K562 (cell line): ENCODE data around the gene TMCC1. TPM values are rescaled to one million over a fixed set of nuclear protein-coding genes. Genes with fewer than 3 reads are reported as not detected.

Source experiments
- ATAC-seq: fragments of 200-7000 bp; cut with Tn5 transposase; 3 replicates; pipeline ENCODE4 v1.9.1; 2020; ENCODE audit warnings: moderate library complexity
- BruUV-seq: library from RNA; stranded (reverse); fragments of 400-500 nt; replicated peaks from 2 replicates; lab custom pipeline; 2021; lab: Mats Ljungman, UMichigan
- CTCF ChIA-PET: fragments of 300-600 bp; formaldehyde crosslinking; extraction: SDS; loops from one replicate; lab custom pipeline; 2021; ENCODE audit warnings: low intra/inter-chr PET ratio; lab: Yijun Ruan, JAX
- POLR2A ChIA-PET: fragments of 300-600, 350-650 bp; sonication (Branson Sonifier 250); formaldehyde crosslinking; extraction: SDS; loops from one replicate; lab custom pipeline; 2021; ENCODE audit warnings: antibody characterized with exemption, inconsistent platforms; lab: Yijun Ruan, JAX
- DNase-seq, 4 experiments: peaks; one replicate each; pipeline versions ENCODE4 v3.0.0 to v3.0.0-alpha.2; 2011 to 2018; ENCODE audit warnings: low spot score in 3 of 4, mixed read lengths in 3 of 4; ENCODE audit errors: extremely low read depth in 1 of 4
- FAIRE-seq: peaks from 2 replicates; lab custom pipeline; 2011; peaks lifted over from hg19 to GRCh38; lab: Jason Lieb, UNC
- H2AFZ ChIP-seq: 2 replicates; pipeline ENCODE4 v1.6.0; 2011; ENCODE audit warnings: low read depth, low read length, control low read depth, inconsistent platforms
- H3K27ac ChIP-seq: fragments of 200-600 bp; 3 replicates; pipeline ENCODE4 v1.8.0; 2011; ENCODE audit warnings: low read depth, mild to moderate bottlenecking, control low read depth, inconsistent platforms, low read length, moderate library complexity, mixed read lengths; ENCODE audit errors: extremely low read depth
- H3K27me3 ChIP-seq, 2 experiments: fragments of 300-600 bp in 1 of 2; 2 replicates in 1 of 2; 3 replicates in 1 of 2; pipeline versions ENCODE4 v1.6.0 to v1.8.0; 2011; ENCODE audit warnings: inconsistent platforms in 2 of 2, low read length in 2 of 2, mild to moderate bottlenecking in 1 of 2, mixed read lengths in 1 of 2, moderate library complexity in 1 of 2; ENCODE audit not compliant: control insufficient read depth in 2 of 2, insufficient read depth in 2 of 2
- H3K36me3 ChIP-seq: fragments of 300-600 bp; 3 replicates; pipeline ENCODE4 v1.8.0; 2011; ENCODE audit warnings: mild to moderate bottlenecking, low read length, inconsistent platforms; ENCODE audit not compliant: control insufficient read depth, insufficient read depth
- H3K4me1 ChIP-seq, 2 experiments: fragments of 200-600 bp in 1 of 2; replicated peaks in 1 of 2; 2 replicates in 1 of 2; 3 replicates in 1 of 2; pipeline versions ENCODE4 v1.5.1 to v1.8.0; 2011; ENCODE audit warnings: inconsistent platforms in 2 of 2, low read length in 2 of 2, mild to moderate bottlenecking in 1 of 2, mixed read lengths in 1 of 2, moderate library complexity in 1 of 2; ENCODE audit not compliant: control insufficient read depth in 2 of 2, insufficient read depth in 2 of 2
- H3K4me2 ChIP-seq: 2 replicates; pipeline ENCODE4 v1.6.1; 2011; ENCODE audit warnings: low read length, control low read depth, inconsistent platforms, mixed read lengths; ENCODE audit not compliant: insufficient read depth
- H3K4me3 ChIP-seq: fragments of 200-600 bp; sonication (generic), shearing (Covaris generic); 2 replicates; pipeline ENCODE4 v1.5.1; 2016; ENCODE audit warnings: control low read depth, inconsistent platforms
- H3K79me2 ChIP-seq: fragments of 200-600 bp; 3 replicates; pipeline ENCODE4 v1.8.0; 2011; ENCODE audit warnings: low read length, inconsistent platforms; ENCODE audit not compliant: control insufficient read depth, insufficient read depth
- H3K9ac ChIP-seq, 2 experiments: 2 replicates each; pipeline versions ENCODE4 v1.6.0 to v1.6.1; 2011; ENCODE audit warnings: low read depth in 2 of 2, low read length in 2 of 2, control low read depth in 1 of 2, inconsistent platforms in 1 of 2, mild to moderate bottlenecking in 1 of 2, mixed read lengths in 1 of 2; ENCODE audit not compliant: insufficient read depth in 1 of 2
- H3K9me1 ChIP-seq: one replicate; pipeline ENCODE4 v1.6.0; 2011; ENCODE audit warnings: inconsistent platforms, mild to moderate bottlenecking, low read length, moderate library complexity; ENCODE audit not compliant: control insufficient read depth, insufficient read depth
- H3K9me3 ChIP-seq: replicated peaks from 2 replicates; pipeline ENCODE4 v1.5.1; 2011; ENCODE audit warnings: low read depth, low read length, inconsistent platforms; ENCODE audit not compliant: control insufficient read depth, insufficient read depth
- H4K20me1 ChIP-seq: replicated peaks from 2 replicates; pipeline ENCODE4 v1.6.1; 2011; ENCODE audit warnings: low read length, inconsistent platforms, mixed read lengths; ENCODE audit not compliant: control insufficient read depth, insufficient read depth
- DDX20 ChIP-seq: fragments of 450-650 bp; IDR thresholded peaks from 2 replicates; pipeline ENCODE4 v1.6.1; 2016; ENCODE audit warnings: missing genetic modification characterization, low read depth, mild to moderate bottlenecking, missing compliant biosample characterization, moderate library complexity
- HDAC6 ChIP-seq: IDR thresholded peaks from 2 replicates; pipeline ENCODE4 v1.6.1; 2012; ENCODE audit warnings: low read depth, mild to moderate bottlenecking, control low read depth, inconsistent platforms, low read length, moderate library complexity
- HNRNPUL1 ChIP-seq: fragments of 200-400 bp; formaldehyde crosslinking; IDR thresholded peaks from 2 replicates; pipeline ENCODE4 v1.6.1; 2017; ENCODE audit warnings: low read length
- RBM15 ChIP-seq: fragments of 200-400 bp; formaldehyde crosslinking; IDR thresholded peaks from 2 replicates; pipeline ENCODE4 v1.6.1; 2018; ENCODE audit warnings: mild to moderate bottlenecking, low read length, moderate library complexity; ENCODE audit not compliant: insufficient read depth
- SP1 ChIP-seq: sonication (generic); formaldehyde crosslinking; IDR thresholded peaks from 2 replicates; pipeline ENCODE4 v1.8.1; 2022; ENCODE audit warnings: mild to moderate bottlenecking, missing genetic modification reagents
- TCF7 ChIP-seq: sonication (generic); IDR thresholded peaks from 2 replicates; pipeline ENCODE4 v1.6.1; 2016; ENCODE audit warnings: antibody characterized with exemption, borderline replicate concordance
- TEAD1 ChIP-seq, 2 experiments: fragments of 450-650 bp in 1 of 2; sonication (generic) in 1 of 2; formaldehyde crosslinking; IDR thresholded peaks; 2 replicates each; pipeline versions ENCODE4 v1.4.0 to v1.8.0; 2020 to 2022; ENCODE audit warnings: mild to moderate bottlenecking in 2 of 2, missing genetic modification reagents in 1 of 2
- ZFP1 ChIP-seq: fragments of 450-650 bp; formaldehyde crosslinking; IDR thresholded peaks from 2 replicates; pipeline ENCODE4 v1.4.0; 2020; ENCODE audit warnings: mild to moderate bottlenecking, mixed read lengths
- ZNF24 ChIP-seq: fragments of 450-650 bp; IDR thresholded peaks from 2 replicates; pipeline ENCODE4 v1.6.1; 2016
- WGBS: fragments of 100-300 bp; shearing (Covaris generic); methylation state at CpG from one replicate; pipeline ENCODE4 v1.1.6; 2016; ENCODE audit warnings: low coverage, mixed read lengths; ENCODE audit not compliant: insufficient coverage; ENCODE audit errors: missing lambda C conversion rate; 5-methylcytosine and 5-hydroxymethylcytosine counted together
- in situ Hi-C: fragments of 300-500 bp; cut with MboI; formaldehyde crosslinking; loops from 4 replicates; pipeline ENCODE4 v1.15.0; 2018; ENCODE audit warnings: inconsistent platforms, mixed read lengths
- intact Hi-C: fragments of 100-400 bp; cut with micrococcal nuclease; formaldehyde crosslinking; loops from 2 replicates; pipeline ENCODE4 v1.14.2; 2022
- polyA plus RNA-seq, 8 experiments: library from polyadenylated mRNA; depleted of rRNA in 4 of 8; stranded (reverse) in 5 of 8; unstranded in 3 of 8; fragments of >200 nt; fragmentation: Nextera tagmentation in 2 of 8; fragmentation: Illumina TruSeq in 1 of 8; extraction: Ambion mirVana in 2 of 8; extraction: Trizol in 1 of 8; gene quantifications; 2 replicates each; pipeline versions ENCODE4 v1.2.1 to v1.2.3, GENCODE V29; 2011 to 2014; ENCODE audit warnings: inconsistent platforms in 1 of 8, missing spikeins in 1 of 8
- total RNA-seq, 7 experiments: library from RNA; depleted of rRNA in 6 of 7; stranded (reverse); fragments of >200 nt in 6 of 7; fragmentation: Illumina TruSeq in 2 of 7; extraction: Trizol in 2 of 7; gene quantifications; 2 replicates each; pipeline versions ENCODE4 v1.2.1 to v1.2.3, GENCODE V29; 2011 to 2021; ENCODE audit warnings: low replicate concordance in 1 of 7
- TF ChIP-seq, protein P1 (sequence below), 2 experiments: fragments of 150-350 bp in 1 of 2; IDR thresholded peaks; 2 replicates each; pipeline ENCODE4 v1.6.1; 2012 to 2016; ENCODE audit warnings: low read depth in 2 of 2, low read length in 2 of 2, mild to moderate bottlenecking in 1 of 2, moderate library complexity in 1 of 2
- TF ChIP-seq, protein P2 (sequence below): fragments of 450-650 bp; IDR thresholded peaks from 2 replicates; pipeline ENCODE4 v1.6.1; 2016; ENCODE audit warnings: low read depth, mild to moderate bottlenecking, moderate library complexity
- TF ChIP-seq, protein P3 (sequence below), 3 experiments: IDR thresholded peaks in 2 of 3; conservative IDR thresholded peaks in 1 of 3; 2 replicates each; pipeline ENCODE4 v1.5.1; 2011 to 2012; ENCODE audit warnings: low read length in 3 of 3, mild to moderate bottlenecking in 3 of 3, control low read depth in 2 of 3, improper control_type of control experiment in 1 of 3, inconsistent platforms in 1 of 3, low read depth in 1 of 3, mixed read lengths in 1 of 3, moderate library complexity in 1 of 3; ENCODE audit not compliant: insufficient read depth in 2 of 3

Gene TMCC1
- total and polyA plus RNA-seq, 9 of the 15 experiments (the other 6 are each of a cell fraction or from before 2014, with no cell fraction given), result 0.89 to 8.7 (median 4.0) TPM

DNA sequence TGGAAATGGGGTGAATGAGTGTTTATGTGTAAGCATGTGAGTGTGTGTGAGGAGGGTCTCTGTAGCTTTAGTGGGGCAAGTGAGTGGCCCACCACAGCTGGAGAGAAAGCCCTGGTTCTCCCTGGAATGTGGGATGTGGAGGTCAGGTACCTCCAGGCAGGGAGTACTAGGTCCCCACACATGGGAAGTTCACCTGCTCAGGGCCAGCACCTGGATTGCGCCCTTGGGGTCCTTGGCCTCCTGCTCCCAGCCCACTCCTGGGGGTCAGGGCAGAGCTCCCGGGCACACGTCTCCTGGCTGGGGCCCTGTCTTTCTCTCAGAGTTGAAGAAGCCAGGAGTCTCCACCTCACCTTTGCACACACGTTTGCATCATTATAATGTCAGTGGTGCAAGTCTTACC lies 40.0 kb upstream of the TMCC1 start:
- Histone ChIP-seq H3K36me3 (no peaks in the 10 kb centered on the region), H3K4me2 (no peak overlapping the region), H4K20me1 (no peaks in the 10 kb centered on the region), H3K4me1 (peaks cover 0 to 5% of the 10 kb centered on the region in 2 experiments; a peak in 2 of 5 replicates), H3K27me3 (peaks cover 0 to 5% of the 10 kb centered on the region in 2 experiments; a peak in 1 of 5 replicates), H3K9ac (no peak overlapping the region), H3K27ac (no peak overlapping the region), H3K9me1 (no peaks in the 10 kb centered on the region), H3K4me3 (no peak overlapping the region), H3K9me3 (no peaks in the 10 kb centered on the region), H2AFZ (no peak overlapping the region), H3K79me2 (no peaks in the 10 kb centered on the region)
- intact Hi-C loops (loop anchor here (5.0 to 10.0 kb wide), 2 partner anchors 306 to 439 kb away; no protein-coding TSS in a partner anchor), in situ Hi-C loops (loop anchor here (10.0 kb wide), 2 partner anchors 99 to 439 kb away; no protein-coding TSS in a partner anchor)
- 27% methylated on average over 4 of the region's 4 CpGs for WGBS
- no TSS peak for BruUV-seq
- ChIA-PET CTCF (interaction anchor here (1.4 kb wide), 1 partner anchor 283 kb away, joined by 6 read pairs; no protein-coding TSS in a partner anchor), POLR2A (interaction anchor here (0.6 kb wide), 1 partner anchor 1718 kb away, joined by 3 read pairs; no protein-coding TSS in a partner anchor)
- FAIRE-seq (no peak), ATAC-seq (no peak), DNase-seq (no peak)
- no peak for TF ChIP-seq HDAC6
- TF ChIP-seq, protein P1, sequence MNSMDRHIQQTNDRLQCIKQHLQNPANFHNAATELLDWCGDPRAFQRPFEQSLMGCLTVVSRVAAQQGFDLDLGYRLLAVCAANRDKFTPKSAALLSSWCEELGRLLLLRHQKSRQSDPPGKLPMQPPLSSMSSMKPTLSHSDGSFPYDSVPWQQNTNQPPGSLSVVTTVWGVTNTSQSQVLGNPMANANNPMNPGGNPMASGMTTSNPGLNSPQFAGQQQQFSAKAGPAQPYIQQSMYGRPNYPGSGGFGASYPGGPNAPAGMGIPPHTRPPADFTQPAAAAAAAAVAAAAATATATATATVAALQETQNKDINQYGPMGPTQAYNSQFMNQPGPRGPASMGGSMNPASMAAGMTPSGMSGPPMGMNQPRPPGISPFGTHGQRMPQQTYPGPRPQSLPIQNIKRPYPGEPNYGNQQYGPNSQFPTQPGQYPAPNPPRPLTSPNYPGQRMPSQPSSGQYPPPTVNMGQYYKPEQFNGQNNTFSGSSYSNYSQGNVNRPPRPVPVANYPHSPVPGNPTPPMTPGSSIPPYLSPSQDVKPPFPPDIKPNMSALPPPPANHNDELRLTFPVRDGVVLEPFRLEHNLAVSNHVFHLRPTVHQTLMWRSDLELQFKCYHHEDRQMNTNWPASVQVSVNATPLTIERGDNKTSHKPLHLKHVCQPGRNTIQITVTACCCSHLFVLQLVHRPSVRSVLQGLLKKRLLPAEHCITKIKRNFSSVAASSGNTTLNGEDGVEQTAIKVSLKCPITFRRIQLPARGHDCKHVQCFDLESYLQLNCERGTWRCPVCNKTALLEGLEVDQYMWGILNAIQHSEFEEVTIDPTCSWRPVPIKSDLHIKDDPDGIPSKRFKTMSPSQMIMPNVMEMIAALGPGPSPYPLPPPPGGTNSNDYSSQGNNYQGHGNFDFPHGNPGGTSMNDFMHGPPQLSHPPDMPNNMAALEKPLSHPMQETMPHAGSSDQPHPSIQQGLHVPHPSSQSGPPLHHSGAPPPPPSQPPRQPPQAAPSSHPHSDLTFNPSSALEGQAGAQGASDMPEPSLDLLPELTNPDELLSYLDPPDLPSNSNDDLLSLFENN (IDR thresholded peaks at IDR 0.05; ENCODE audit: low read depth in 2 of 2, low read length in 2 of 2), result no peak
- no peak for TF ChIP-seq SP1
- TF ChIP-seq HNRNPUL1, result no peak
- TF ChIP-seq, protein P2, sequence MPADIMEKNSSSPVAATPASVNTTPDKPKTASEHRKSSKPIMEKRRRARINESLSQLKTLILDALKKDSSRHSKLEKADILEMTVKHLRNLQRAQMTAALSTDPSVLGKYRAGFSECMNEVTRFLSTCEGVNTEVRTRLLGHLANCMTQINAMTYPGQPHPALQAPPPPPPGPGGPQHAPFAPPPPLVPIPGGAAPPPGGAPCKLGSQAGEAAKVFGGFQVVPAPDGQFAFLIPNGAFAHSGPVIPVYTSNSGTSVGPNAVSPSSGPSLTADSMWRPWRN, result no peak
- TF ChIP-seq RBM15, result no peak
- TF ChIP-seq DDX20 (tag), result no peak
- no peak for TF ChIP-seq ZNF24
- TF ChIP-seq TEAD1 (CRISPR knock-in tag; IDR thresholded peaks at IDR 0.05), result no peak
- TF ChIP-seq, protein P3, sequence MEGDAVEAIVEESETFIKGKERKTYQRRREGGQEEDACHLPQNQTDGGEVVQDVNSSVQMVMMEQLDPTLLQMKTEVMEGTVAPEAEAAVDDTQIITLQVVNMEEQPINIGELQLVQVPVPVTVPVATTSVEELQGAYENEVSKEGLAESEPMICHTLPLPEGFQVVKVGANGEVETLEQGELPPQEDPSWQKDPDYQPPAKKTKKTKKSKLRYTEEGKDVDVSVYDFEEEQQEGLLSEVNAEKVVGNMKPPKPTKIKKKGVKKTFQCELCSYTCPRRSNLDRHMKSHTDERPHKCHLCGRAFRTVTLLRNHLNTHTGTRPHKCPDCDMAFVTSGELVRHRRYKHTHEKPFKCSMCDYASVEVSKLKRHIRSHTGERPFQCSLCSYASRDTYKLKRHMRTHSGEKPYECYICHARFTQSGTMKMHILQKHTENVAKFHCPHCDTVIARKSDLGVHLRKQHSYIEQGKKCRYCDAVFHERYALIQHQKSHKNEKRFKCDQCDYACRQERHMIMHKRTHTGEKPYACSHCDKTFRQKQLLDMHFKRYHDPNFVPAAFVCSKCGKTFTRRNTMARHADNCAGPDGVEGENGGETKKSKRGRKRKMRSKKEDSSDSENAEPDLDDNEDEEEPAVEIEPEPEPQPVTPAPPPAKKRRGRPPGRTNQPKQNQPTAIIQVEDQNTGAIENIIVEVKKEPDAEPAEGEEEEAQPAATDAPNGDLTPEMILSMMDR (IDR thresholded peaks at IDR 0.05 in 2 of 3, conservative IDR thresholded peaks at IDR 0.05 in 1 of 3; ENCODE audit: insufficient read depth in 2 of 3, low read depth in 1 of 3, low read length in 3 of 3), result no peak
- TF ChIP-seq ZFP1 (CRISPR knock-in tag), result no peak
- TF ChIP-seq TCF7, result no peak
